ENCODE data around the gene NKX6-2.

Gene NKX6-2

DNA sequence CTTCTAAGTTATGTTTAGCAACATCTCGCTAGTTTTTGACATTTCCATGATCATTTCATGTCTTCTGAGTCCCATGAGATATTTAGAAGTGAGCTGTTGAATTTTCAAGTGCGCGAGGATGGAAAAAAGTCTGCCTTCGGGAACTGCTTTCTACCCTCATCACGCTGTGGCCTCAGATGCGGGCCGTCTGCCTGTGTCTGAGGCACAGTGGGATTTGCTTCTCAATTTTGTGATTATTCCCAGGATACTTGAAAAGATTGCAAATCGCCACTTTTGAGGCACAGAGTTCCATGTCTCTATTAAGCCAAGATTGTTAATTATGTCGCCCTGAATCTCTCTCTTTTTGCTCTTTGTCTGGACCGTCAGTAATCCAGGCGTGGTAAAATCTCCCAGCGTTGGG, 30.8 kb upstream of the NKX6-2 start:
- TF ChIP-seq, protein P1, sequence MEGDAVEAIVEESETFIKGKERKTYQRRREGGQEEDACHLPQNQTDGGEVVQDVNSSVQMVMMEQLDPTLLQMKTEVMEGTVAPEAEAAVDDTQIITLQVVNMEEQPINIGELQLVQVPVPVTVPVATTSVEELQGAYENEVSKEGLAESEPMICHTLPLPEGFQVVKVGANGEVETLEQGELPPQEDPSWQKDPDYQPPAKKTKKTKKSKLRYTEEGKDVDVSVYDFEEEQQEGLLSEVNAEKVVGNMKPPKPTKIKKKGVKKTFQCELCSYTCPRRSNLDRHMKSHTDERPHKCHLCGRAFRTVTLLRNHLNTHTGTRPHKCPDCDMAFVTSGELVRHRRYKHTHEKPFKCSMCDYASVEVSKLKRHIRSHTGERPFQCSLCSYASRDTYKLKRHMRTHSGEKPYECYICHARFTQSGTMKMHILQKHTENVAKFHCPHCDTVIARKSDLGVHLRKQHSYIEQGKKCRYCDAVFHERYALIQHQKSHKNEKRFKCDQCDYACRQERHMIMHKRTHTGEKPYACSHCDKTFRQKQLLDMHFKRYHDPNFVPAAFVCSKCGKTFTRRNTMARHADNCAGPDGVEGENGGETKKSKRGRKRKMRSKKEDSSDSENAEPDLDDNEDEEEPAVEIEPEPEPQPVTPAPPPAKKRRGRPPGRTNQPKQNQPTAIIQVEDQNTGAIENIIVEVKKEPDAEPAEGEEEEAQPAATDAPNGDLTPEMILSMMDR (conservative IDR thresholded peaks at IDR 0.05; ENCODE audit: low read length): no peak
- no peak overlapping the region for H3K4me3 ChIP-seq (ENCODE audit: low read length)

DNA sequence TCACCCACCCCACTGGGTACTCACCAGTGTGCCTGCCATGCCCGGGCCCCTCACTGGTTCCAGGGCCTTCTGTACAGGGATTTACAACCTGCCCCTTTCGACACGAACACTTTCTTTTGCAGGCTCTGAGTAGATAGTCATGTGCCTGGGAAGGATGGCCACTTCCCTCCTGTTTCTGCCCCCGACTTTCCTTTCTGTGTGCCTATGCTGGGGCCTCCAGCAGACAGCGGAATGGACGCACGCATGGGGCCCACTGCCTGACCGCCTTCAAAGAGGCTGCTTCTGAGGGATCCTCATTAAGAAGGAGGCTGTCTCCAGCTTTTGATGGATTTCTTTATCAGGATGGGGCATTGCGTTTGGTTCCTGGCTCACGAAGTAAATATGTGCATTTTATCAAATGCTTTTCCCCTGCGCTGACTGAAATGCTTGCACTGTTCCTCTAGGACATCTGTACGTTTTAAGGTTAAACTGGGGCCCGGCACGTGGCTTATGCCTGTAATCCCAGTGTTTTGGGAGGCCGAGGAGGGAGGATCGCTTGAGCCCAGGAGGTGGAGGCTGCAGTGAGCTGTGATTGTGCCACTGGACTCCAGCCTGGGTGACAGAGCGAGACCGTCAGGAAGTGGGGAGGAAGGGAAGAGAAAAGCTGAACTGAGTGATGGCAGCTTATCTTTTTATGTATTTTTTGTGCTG, 29.4 kb upstream of the NKX6-2 start:
- TF ChIP-seq, protein P1 (conservative IDR thresholded peaks at IDR 0.05; ENCODE audit: low read length): no peak
- DNase-seq (ENCODE audit: low read depth): no peak
- no peak overlapping the region for H3K4me3 ChIP-seq (ENCODE audit: low read length)

More for the DNA sequence above, 30.8 kb upstream of the NKX6-2 start:
- DNase-seq (ENCODE audit: low read depth): no peak

DNA sequence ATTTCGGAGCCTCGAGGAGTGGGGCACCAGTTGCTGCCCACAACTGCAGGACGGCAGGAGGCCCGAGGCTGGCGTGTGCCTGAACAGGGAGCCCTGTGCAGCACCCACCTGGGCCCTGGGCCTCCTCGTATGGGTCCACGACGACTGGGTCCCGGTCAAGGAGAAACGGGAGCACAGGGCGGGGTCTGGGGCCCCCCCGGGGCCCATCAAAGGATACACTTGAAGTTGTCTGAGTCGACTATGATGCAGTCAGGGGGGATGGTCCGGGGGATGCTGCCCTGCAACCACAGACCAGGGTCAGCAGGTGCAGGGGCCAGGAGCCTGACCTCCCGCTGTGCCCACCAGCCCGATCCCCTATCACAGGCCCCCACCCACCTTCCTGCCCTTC, 28.5 kb upstream of the NKX6-2 start:
- TF ChIP-seq, protein P1 (conservative IDR thresholded peaks at IDR 0.05; ENCODE audit: low read length): no peak
- H3K4me3 ChIP-seq (ENCODE audit: low read length): no peak overlapping the region
- no peak for DNase-seq (ENCODE audit: low read depth)

- H3K4me3 ChIP-seq (ENCODE audit: low read length): no peak overlapping the region
- DNase-seq (ENCODE audit: low read depth): no peak
- TF ChIP-seq, protein P1 (conservative IDR thresholded peaks at IDR 0.05; ENCODE audit: low read length): no peak
Measured at GRCh38 chr10:132813560-132814468, 27.9 kb upstream of the NKX6-2 start.

- TF ChIP-seq, protein P1 (conservative IDR thresholded peaks at IDR 0.05; ENCODE audit: low read length): no peak
- no peak overlapping the region for H3K4me3 ChIP-seq (ENCODE audit: low read length)
- DNase-seq (ENCODE audit: low read depth): no peak
Measured at GRCh38 chr10:132813001-132813401, 27.1 kb upstream of the NKX6-2 start.

DNA sequence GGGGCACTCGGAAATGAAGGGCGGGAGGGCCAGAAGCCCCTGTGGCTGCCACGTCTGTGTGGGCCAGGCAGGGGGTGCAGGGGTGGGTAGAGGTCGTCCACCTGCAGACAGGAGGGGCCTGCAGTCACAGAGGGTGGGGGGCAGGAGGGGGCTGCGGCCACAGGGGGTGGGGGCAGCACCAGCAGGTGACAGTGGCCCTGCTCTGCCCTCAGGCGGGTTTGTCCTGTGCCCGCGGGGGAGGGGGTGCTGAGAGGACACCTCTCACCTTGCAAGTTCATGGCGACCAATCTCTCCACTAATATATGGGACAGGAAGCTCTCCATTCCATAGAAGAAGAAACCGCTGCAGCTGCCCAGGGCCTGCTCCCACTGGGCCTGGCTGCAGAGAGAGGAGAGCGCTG, 26.6 kb upstream of the NKX6-2 start:
- DNase-seq (ENCODE audit: low read depth): no peak
- H3K4me3 ChIP-seq (ENCODE audit: low read length): no peak overlapping the region
- TF ChIP-seq, protein P1 (conservative IDR thresholded peaks at IDR 0.05; ENCODE audit: low read length): no peak

Measured in AG10803 (cell line).